AG04450 (cell line): ENCODE data around the gene MYBPC3. TPM values are rescaled to one million over a fixed set of nuclear protein-coding genes. Genes with fewer than 3 reads are reported as not detected.

Source experiments
- CTCF ChIA-PET: fragments of 300-600, 350-600 bp; formaldehyde crosslinking; extraction: SDS; loops from one replicate; lab custom pipeline; 2022; ENCODE audit warnings: antibody characterized with exemption, inconsistent platforms; lab: Charles Lee
- POLR2A ChIA-PET: fragments of 350-600 bp; formaldehyde crosslinking; extraction: SDS; loops from one replicate; lab custom pipeline; 2021; ENCODE audit warnings: antibody characterized with exemption, inconsistent platforms; lab: Yijun Ruan, JAX
- DNase-seq: peaks from one replicate; pipeline ENCODE4 v3.0.0-alpha.2; 2011; ENCODE audit warnings: low read depth, low spot score
- H3K27ac ChIP-seq: one replicate; pipeline ENCODE4 v1.5.1; 2012; ENCODE audit warnings: low read depth, low read length, control low read depth
- H3K27me3 ChIP-seq: one replicate; pipeline ENCODE4 v1.6.0; 2012; ENCODE audit warnings: low read length; ENCODE audit not compliant: control insufficient read depth, insufficient read depth
- H3K4me3 ChIP-seq: 2 replicates; pipeline ENCODE4 v1.5.1; 2011; ENCODE audit warnings: mild to moderate bottlenecking, low read depth, low read length, control low read depth
- H3K9me3 ChIP-seq: 2 replicates; pipeline ENCODE4 v1.5.1; 2012; ENCODE audit warnings: low read length; ENCODE audit not compliant: control insufficient read depth, insufficient read depth
- CTCF ChIP-seq: IDR thresholded peaks from 2 replicates; pipeline ENCODE4 v1.5.1; 2011; ENCODE audit warnings: low read depth, low read length, control low read depth, inconsistent platforms
- polyA plus RNA-seq: library from polyadenylated mRNA; depleted of rRNA; stranded (reverse); fragments of >200 nt; gene quantifications from 2 replicates; pipeline ENCODE4 v1.2.3, GENCODE V29; 2011

MYBPC3 gene
- polyA plus RNA-seq, 1 experiment: not detected

- POLR2A ChIA-PET: no interaction called here
- H3K27ac ChIP-seq: no peak overlapping the region
- TF ChIP-seq CTCF: no peak
Measured at GRCh38 chr11:47305734-47306483, 46.6 kb downstream of the MYBPC3 start.

GRCh38 chr11:47302853-47303252, 49.6 kb downstream of the MYBPC3 start:
- CTCF ChIA-PET: no interaction called here
- Histone ChIP-seq H3K27ac (no peak overlapping the region), H3K27me3 (no peaks in the 10 kb centered on the region), H3K4me3 (no peak overlapping the region), H3K9me3 (peaks cover 8% of the 10 kb centered on the region; the same call in 1 of the 2 replicates)
- DNase-seq: no peak
- POLR2A ChIA-PET: no interaction called here
- TF ChIP-seq CTCF: no peak

More at GRCh38 chr11:47305734-47306483, 46.6 kb downstream of the MYBPC3 start:
- DNase-seq: no peak
- CTCF ChIA-PET: interaction anchor here (1.0 to 1.2 kb wide), 2 partner anchors 32 to 49 kb away, joined by 3 to 7 read pairs; no protein-coding TSS in a partner anchor
- no peaks in the 10 kb centered on the region for H3K27me3 ChIP-seq
- peaks cover 8% of the 10 kb centered on the region; the same call in 1 of the 2 replicates for H3K9me3 ChIP-seq
- H3K4me3 ChIP-seq: no peak overlapping the region

DNA sequence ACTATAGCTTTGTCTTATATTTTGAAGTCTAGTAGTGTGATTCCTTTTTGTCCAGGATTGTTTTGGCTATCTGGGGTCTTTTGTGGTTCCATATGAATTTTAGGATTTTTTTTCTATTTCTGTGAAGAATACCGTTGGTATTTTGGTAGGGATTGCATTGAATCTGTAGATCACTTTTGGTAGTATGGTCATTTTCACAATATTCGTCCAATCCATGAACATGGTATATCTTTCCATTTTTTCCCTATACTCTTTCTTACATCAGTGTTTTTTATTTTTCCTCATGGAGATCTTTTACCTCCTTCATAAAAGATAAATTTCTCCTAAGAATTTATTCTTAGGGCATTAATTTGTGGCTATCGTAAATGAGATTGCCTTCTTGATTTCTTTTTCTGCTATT, 53.4 kb downstream of the MYBPC3 start:
- no peak for DNase-seq
- ChIA-PET CTCF (interaction anchor here (1.1 kb wide), 1 partner anchor 39 kb away, joined by 4 read pairs; no protein-coding TSS in a partner anchor), POLR2A (interaction anchor here (1.1 kb wide), 1 partner anchor 41 kb away, joined by 8 read pairs; the partner anchor contains the start of gene NR1H3)

DNA sequence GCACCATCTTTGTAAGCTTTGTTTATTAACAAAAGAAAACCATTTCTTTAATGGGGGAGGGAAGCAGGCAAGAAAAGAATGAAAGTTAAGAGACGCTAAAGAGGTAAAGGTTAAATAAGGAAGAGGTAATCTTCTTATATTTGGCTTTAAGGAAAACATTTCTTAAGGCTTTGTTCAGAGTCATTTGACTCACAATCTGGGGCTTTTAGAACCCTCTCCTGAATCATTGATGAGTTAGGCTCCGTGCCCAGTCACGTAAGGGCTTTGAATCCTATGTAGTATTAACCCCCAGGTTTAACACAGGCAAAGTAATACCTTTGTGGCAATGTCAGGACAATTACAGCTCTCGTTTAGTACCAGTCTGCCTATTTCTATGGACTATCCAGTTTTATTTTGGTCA, 56.5 kb downstream of the MYBPC3 start:
- Histone ChIP-seq H3K27me3 (no peaks in the 10 kb centered on the region), H3K9me3 (no peaks in the 10 kb centered on the region), H3K27ac (no peak overlapping the region), H3K4me3 (no peak overlapping the region)
- no peak for TF ChIP-seq CTCF
- DNase-seq: no peak
- CTCF ChIA-PET: interaction anchor here (1.9 kb wide), 1 partner anchor 59 kb away, joined by 6 read pairs; no protein-coding TSS in a partner anchor
- POLR2A ChIA-PET: no interaction called here

More for the DNA sequence above, 53.4 kb downstream of the MYBPC3 start:
- no peak overlapping the region for H3K27ac ChIP-seq
- no peaks in the 10 kb centered on the region for H3K27me3 ChIP-seq
- peaks cover 8% of the 10 kb centered on the region; the same call in 1 of the 2 replicates for H3K9me3 ChIP-seq
- H3K4me3 ChIP-seq: no peak overlapping the region
- TF ChIP-seq CTCF: no peak

GRCh38 chr11:47295385-47295784, 57.1 kb downstream of the MYBPC3 start:
- ChIA-PET CTCF (interaction anchor here (1.9 kb wide), 1 partner anchor 60 kb away, joined by 6 read pairs; no protein-coding TSS in a partner anchor), POLR2A (no interaction called here)
- DNase-seq: no peak
- Histone ChIP-seq H3K27ac (no peak overlapping the region), H3K4me3 (no peak overlapping the region), H3K9me3 (no peaks in the 10 kb centered on the region), H3K27me3 (no peaks in the 10 kb centered on the region)
- TF ChIP-seq CTCF: no peak
